OCI-LY1 (cell line): Measurements from ENCODE around the gene APOBEC2.

Source experiments
- CTCF ChIP-seq: fragments of 200-600 bp; sonication (generic), shearing (Covaris generic); IDR thresholded peaks from 2 replicates; pipeline ENCODE4 v1.5.1; 2017; ENCODE audit warnings: mild to moderate bottlenecking, antibody characterized with exemption, low read length, moderate library complexity, mixed read lengths
- EZH2 ChIP-seq: fragments of 200-600 bp; sonication (generic), shearing (Covaris generic); IDR thresholded peaks from 2 replicates; pipeline ENCODE4 v1.8.0; 2017; ENCODE audit warnings: borderline replicate concordance, mixed run types, mild to moderate bottlenecking, antibody characterized with exemption, low read length, moderate library complexity, mixed read lengths

- TF ChIP-seq CTCF (no peak), EZH2 (no peak)
Measured at GRCh38 chr6:41047306-41047705, 5.7 kb upstream of the APOBEC2 start.
